Upper lobe of right lung (tissue), 1 donor: ENCODE results near the gene GNPDA2. TPM values are rescaled to one million over a fixed set of nuclear protein-coding genes. Genes with fewer than 3 reads are reported as not detected.
"Not testable (repeated sequence)": the region's sequence is repeated elsewhere in the genome, so short reads cannot be mapped to it uniquely, and the experiment has no call there.

Source experiments
- ATAC-seq: fragments of 200-7000 bp; cut with Tn5 transposase; one replicate; pipeline ENCODE4 v1.9.1; 2020; ENCODE audit warnings: mild to moderate bottlenecking, moderate library complexity
- DNase-seq: peaks from one replicate; pipeline ENCODE4 v3.0.0-alpha.2; 2020
- H3K27ac ChIP-seq: fragments of 200-600 bp; one replicate; pipeline ENCODE4 v1.8.0; 2022
- H3K27me3 ChIP-seq: fragments of 200-600 bp; one replicate; pipeline ENCODE4 v1.8.0; 2022; ENCODE audit warnings: mild to moderate bottlenecking
- H3K36me3 ChIP-seq: fragments of 200-600 bp; one replicate; pipeline ENCODE4 v1.8.0; 2022
- H3K4me1 ChIP-seq: fragments of 200-600 bp; one replicate; pipeline ENCODE4 v1.8.0; 2022
- H3K4me3 ChIP-seq: fragments of 200-600 bp; one replicate; pipeline ENCODE4 v1.8.0; 2022; ENCODE audit warnings: mild to moderate bottlenecking
- H3K9me3 ChIP-seq: fragments of 200-600 bp; one replicate; pipeline ENCODE4 v1.8.0; 2022
- CTCF ChIP-seq: fragments of 200-600 bp; IDR thresholded peaks from one replicate; pipeline ENCODE4 v1.8.0; 2022; ENCODE audit warnings: antibody characterized with exemption
- intact Hi-C: fragments of 100-400 bp; cut with DNase I; formaldehyde crosslinking; loops from one replicate; pipeline ENCODE4 v1.11.0; 2022
- total RNA-seq: library from RNA; stranded (reverse); fragmentation: NEBNext Ultra II Directional; extraction: Animal tissue kit (Norgen Biotek cat#: 25700); gene quantifications from one replicate; pipeline ENCODE4 v1.2.1, GENCODE V29; 2021
- donor health status: DM: no; HTN: yes; CAD: no; lungs with severe emphysema.

Gene GNPDA2
- total RNA-seq, 1 donor from 2014 or later, result 11.3 TPM

- no peaks in the 10 kb centered on the region for H3K9me3 ChIP-seq
- intact Hi-C loops, result no loop called here
- no peaks in the 10 kb centered on the region for H3K36me3 ChIP-seq
- no peak for TF ChIP-seq CTCF
- H3K27ac ChIP-seq, result no peak overlapping the region
- no peak for ATAC-seq
- no peaks in the 10 kb centered on the region for H3K4me1 ChIP-seq
- no peaks in the 10 kb centered on the region for H3K27me3 ChIP-seq
- no peak for DNase-seq
- no peak overlapping the region for H3K4me3 ChIP-seq
These were observed 10.5 kb upstream of the GNPDA2 start for GRCh38 chr4:44736900-44737299.

GRCh38 chr4:44728694-44729093, 2.3 kb upstream of the GNPDA2 start:
- H3K27ac ChIP-seq, DNase-seq, H3K36me3 ChIP-seq, H3K4me1 ChIP-seq, H3K9me3 ChIP-seq, H3K27me3 ChIP-seq, intact Hi-C loops, H3K4me3 ChIP-seq, ATAC-seq: not testable (repeated sequence)

GRCh38 chr4:44727471-44727870, 1.1 kb upstream of the GNPDA2 start:
- H3K4me3 ChIP-seq, result no peak overlapping the region
- H3K36me3 ChIP-seq, result no peaks in the 10 kb centered on the region
- peaks cover 5% of the 10 kb centered on the region for H3K4me1 ChIP-seq
- TF ChIP-seq CTCF, result no peak
- ATAC-seq (no peak), DNase-seq (no peak)
- H3K27me3 ChIP-seq, result no peaks in the 10 kb centered on the region
- H3K9me3 ChIP-seq, result no peaks in the 10 kb centered on the region
- intact Hi-C loops, result no loop called here
- H3K27ac ChIP-seq, result no peak overlapping the region

GRCh38 chr4:44725726-44726037, 674 bp downstream of the GNPDA2 start:
- peak overlapping the region; percentile 80 for H3K4me3 ChIP-seq
- H3K36me3 ChIP-seq, result no peaks in the 10 kb centered on the region
- H3K27ac ChIP-seq, result peak overlapping the region; percentile 84
- ATAC-seq (no peak), DNase-seq (no peak)
- H3K4me1 ChIP-seq, result peaks cover 5% of the 10 kb centered on the region
- no peaks in the 10 kb centered on the region for H3K9me3 ChIP-seq
- no peak for TF ChIP-seq CTCF
- intact Hi-C loops, result no loop called here
- H3K27me3 ChIP-seq, result no peaks in the 10 kb centered on the region

- no peak for TF ChIP-seq CTCF
- H3K36me3 ChIP-seq, result no peaks in the 10 kb centered on the region
- ATAC-seq (no peak), DNase-seq (no peak)
- intact Hi-C loops, result no loop called here
- H3K9me3 ChIP-seq, result no peaks in the 10 kb centered on the region
- peak overlapping the region; percentile 80 for H3K4me3 ChIP-seq
- H3K27ac ChIP-seq, result no peak overlapping the region
- peaks cover 5% of the 10 kb centered on the region for H3K4me1 ChIP-seq
- H3K27me3 ChIP-seq, result no peaks in the 10 kb centered on the region
These were observed 1.2 kb downstream of the GNPDA2 start for GRCh38 chr4:44725166-44725565.

- H3K27me3 ChIP-seq, result no peaks in the 10 kb centered on the region
- TF ChIP-seq CTCF, result no peak
- H3K9me3 ChIP-seq, result no peaks in the 10 kb centered on the region
- peaks cover 4% of the 10 kb centered on the region for H3K36me3 ChIP-seq
- ATAC-seq (no peak), DNase-seq (no peak)
- H3K27ac ChIP-seq, result no peak overlapping the region
- H3K4me1 ChIP-seq, result peaks cover 5% of the 10 kb centered on the region
- H3K4me3 ChIP-seq, result no peak overlapping the region
- intact Hi-C loops, result no loop called here
These were observed 4.4 kb downstream of the GNPDA2 start for GRCh38 chr4:44722001-44722400.
